Trophoblast cell (in vitro differentiated cells and primary cell): ENCODE data around the gene RBMS1.

Experiments used
- DNase-seq, 2 donors: peaks; one replicate each; pipeline ENCODE4 v3.0.0-alpha.2; 2016
- H2AFZ ChIP-seq: 2 replicates; pipeline ENCODE4 v1.6.1; 2013; ENCODE audit warnings: low read length, moderate library complexity, mild to moderate bottlenecking; ENCODE audit not compliant: insufficient read depth, poor library complexity
- H2AK5ac ChIP-seq: 2 replicates; pipeline ENCODE4 v1.6.1; 2013; ENCODE audit warnings: mild to moderate bottlenecking, low read length
- H2BK120ac ChIP-seq: 2 replicates; pipeline ENCODE4 v1.6.1; 2013; ENCODE audit warnings: low read length, mild to moderate bottlenecking, moderate library complexity; ENCODE audit not compliant: insufficient read depth, poor library complexity
- H2BK12ac ChIP-seq: 2 replicates; pipeline ENCODE4 v1.6.1; 2013; ENCODE audit warnings: mild to moderate bottlenecking, low read length, moderate library complexity
- H2BK5ac ChIP-seq: 2 replicates; pipeline ENCODE4 v1.6.1; 2013; ENCODE audit warnings: low read length, low read depth, moderate library complexity, mild to moderate bottlenecking; ENCODE audit not compliant: poor library complexity
- H3K14ac ChIP-seq: 2 replicates; pipeline ENCODE4 v1.6.1; 2013; ENCODE audit warnings: mild to moderate bottlenecking, low read length
- H3K18ac ChIP-seq: 2 replicates; pipeline ENCODE4 v1.6.1; 2013; ENCODE audit warnings: mild to moderate bottlenecking, low read length
- H3K23ac ChIP-seq: 2 replicates; pipeline ENCODE4 v1.6.1; 2013; ENCODE audit warnings: low read length
- H3K27ac ChIP-seq: 2 replicates; pipeline ENCODE4 v1.5.1; 2013; ENCODE audit warnings: low read depth, mild to moderate bottlenecking, inconsistent platforms, low read length, moderate library complexity
- H3K27me3 ChIP-seq: 2 replicates; pipeline ENCODE4 v1.6.1; 2013; ENCODE audit warnings: inconsistent platforms, mild to moderate bottlenecking, low read length, moderate library complexity; ENCODE audit not compliant: insufficient read depth
- H3K36me3 ChIP-seq, 2 experiments: 1 replicate in 1 of 2; 2 replicates in 1 of 2; pipeline ENCODE4 v1.6.1; 2013; ENCODE audit warnings: low read length in 2 of 2, mild to moderate bottlenecking in 2 of 2, moderate library complexity in 1 of 2; ENCODE audit not compliant: insufficient read depth in 2 of 2, control insufficient read depth in 1 of 2
- H3K4ac ChIP-seq: 2 replicates; pipeline ENCODE4 v1.6.1; 2013; ENCODE audit warnings: low read depth, mild to moderate bottlenecking, low read length, moderate library complexity
- H3K4me1 ChIP-seq, 2 experiments: 1 replicate in 1 of 2; 2 replicates in 1 of 2; pipeline ENCODE4 v1.6.1; 2013; ENCODE audit warnings: low read length in 2 of 2, mild to moderate bottlenecking in 2 of 2, moderate library complexity in 1 of 2; ENCODE audit not compliant: insufficient read depth in 2 of 2, control insufficient read depth in 1 of 2
- H3K4me2 ChIP-seq: 2 replicates; pipeline ENCODE4 v1.6.1; 2013; ENCODE audit warnings: inconsistent platforms, mild to moderate bottlenecking, low read length, moderate library complexity
- H3K4me3 ChIP-seq: 2 replicates; pipeline ENCODE4 v1.5.1; 2013; ENCODE audit warnings: mild to moderate bottlenecking, low read depth, low read length, inconsistent platforms
- H3K79me1 ChIP-seq: one replicate; pipeline ENCODE4 v1.6.1; 2013; ENCODE audit warnings: low read length
- H3K79me2 ChIP-seq: 2 replicates; pipeline ENCODE4 v1.6.1; 2013; ENCODE audit warnings: low read length, mild to moderate bottlenecking; ENCODE audit not compliant: control insufficient read depth, insufficient read depth, poor library complexity
- H3K9ac ChIP-seq: 2 replicates; pipeline ENCODE4 v1.6.1; 2013; ENCODE audit warnings: mild to moderate bottlenecking, low read length
- H3K9me3 ChIP-seq: 2 replicates; pipeline ENCODE4 v1.6.1; 2013; ENCODE audit warnings: low read depth, mild to moderate bottlenecking, control low read depth, inconsistent platforms, low read length; ENCODE audit not compliant: insufficient read depth
- H4K12ac ChIP-seq: 2 replicates; pipeline ENCODE4 v1.6.1; 2013; ENCODE audit warnings: low read depth, mild to moderate bottlenecking, low read length, moderate library complexity
- H4K8ac ChIP-seq: 2 replicates; pipeline ENCODE4 v1.6.1; 2013; ENCODE audit warnings: low read depth, mild to moderate bottlenecking, low read length, moderate library complexity
- H4K91ac ChIP-seq: one replicate; pipeline ENCODE4 v1.6.1; 2013; ENCODE audit warnings: low read depth, mild to moderate bottlenecking, low read length, moderate library complexity
- WGBS: extraction: QIAGEN DNeasy Blood & Tissue Kit; methylation state at CpG from one replicate; pipeline ENCODE4 v1.1.7; 2013; ENCODE audit warnings: missing lambda C conversion rate; ENCODE audit not compliant: insufficient read length, insufficient coverage; ENCODE audit errors: extremely low coverage; 5-methylcytosine and 5-hydroxymethylcytosine counted together

Gene RBMS1

DNA sequence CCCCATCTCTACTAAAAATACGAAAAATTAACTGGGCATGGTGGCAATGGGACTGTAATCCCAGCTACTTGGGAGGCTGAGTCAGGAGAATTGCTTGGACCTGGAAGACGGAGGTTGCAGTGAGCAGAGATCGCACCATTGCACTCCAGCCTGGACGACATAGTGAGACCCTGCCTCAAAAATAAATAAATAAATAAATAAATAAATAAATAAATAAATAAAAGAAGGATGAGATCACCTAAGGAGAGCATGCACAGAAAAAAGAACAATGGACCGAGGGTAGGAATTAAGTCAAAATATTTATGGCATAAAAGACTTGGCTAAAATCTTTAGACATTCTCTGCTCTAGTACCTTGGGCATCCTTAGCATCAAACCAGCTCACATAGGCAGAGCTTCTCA lies 8.9 kb upstream of the RBMS1 start:
- no peaks in the 10 kb centered on the region for H3K36me3 ChIP-seq
- no peak overlapping the region for H3K18ac ChIP-seq
- H3K27me3 ChIP-seq, result no peaks in the 10 kb centered on the region
- no peak for DNase-seq
- H3K9me3 ChIP-seq, result no peaks in the 10 kb centered on the region
- WGBS, result no CpG with 5 or more reads among the region's 5 CpGs
- H2AFZ ChIP-seq, result no peak overlapping the region
- H3K4me2 ChIP-seq, result no peak overlapping the region
- no peak overlapping the region for H3K4me3 ChIP-seq
- no peak overlapping the region for H4K91ac ChIP-seq
- peaks cover 0 to 2% of the 10 kb centered on the region in 2 experiments for H3K4me1 ChIP-seq
- H2BK120ac ChIP-seq, result no peak overlapping the region
- no peak overlapping the region for H2BK12ac ChIP-seq
- peaks cover 6% of the 10 kb centered on the region for H3K79me1 ChIP-seq
- no peak overlapping the region for H4K12ac ChIP-seq
- no peak overlapping the region for H3K23ac ChIP-seq
- no peak overlapping the region for H4K8ac ChIP-seq
- H3K9ac ChIP-seq, result no peak overlapping the region
- H2BK5ac ChIP-seq, result no peak overlapping the region
- no peak overlapping the region for H2AK5ac ChIP-seq
- peaks cover 2% of the 10 kb centered on the region for H3K79me2 ChIP-seq
- H3K27ac ChIP-seq, result no peak overlapping the region
- no peak overlapping the region for H3K4ac ChIP-seq
- no peak overlapping the region for H3K14ac ChIP-seq

DNA sequence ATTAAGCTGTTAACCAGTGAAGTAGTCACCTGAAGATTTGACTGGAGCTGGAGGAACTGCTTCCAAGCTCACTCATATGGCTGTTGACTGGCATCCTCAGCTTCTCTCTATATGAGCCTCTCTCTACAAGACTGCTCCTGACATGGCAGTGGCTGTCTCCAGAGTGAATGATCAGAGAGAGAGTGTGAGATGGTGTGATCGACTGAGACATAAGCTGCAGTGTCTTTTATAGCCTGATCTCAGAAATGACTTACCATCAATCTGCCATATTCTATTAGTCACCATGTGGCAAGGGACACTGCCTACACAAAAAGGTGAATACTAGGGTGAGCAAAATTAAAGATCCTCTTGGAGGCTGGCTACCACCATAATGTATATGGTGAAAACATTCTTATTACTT lies 7.8 kb upstream of the RBMS1 start:
- Histone ChIP-seq H2AK5ac (no peak overlapping the region), H4K91ac (no peak overlapping the region), H3K4me2 (no peak overlapping the region), H3K14ac (no peak overlapping the region), H3K79me1 (peaks cover 3% of the 10 kb centered on the region), H4K8ac (no peak overlapping the region), H3K9me3 (no peaks in the 10 kb centered on the region), H3K27ac (no peak overlapping the region), H3K4ac (no peak overlapping the region), H2AFZ (no peak overlapping the region), H4K12ac (no peak overlapping the region), H3K4me3 (no peak overlapping the region), H2BK120ac (no peak overlapping the region), H3K4me1 (no peaks in the 10 kb centered on the region), H2BK5ac (no peak overlapping the region), H3K18ac (no peak overlapping the region), H3K9ac (no peak overlapping the region), H3K27me3 (no peaks in the 10 kb centered on the region), H3K36me3 (no peaks in the 10 kb centered on the region), H2BK12ac (no peak overlapping the region), H3K79me2 (no peaks in the 10 kb centered on the region), H3K23ac (no peak overlapping the region)
- DNase-seq, result no peak
- WGBS, result no CpG with 5 or more reads among the region's 1 CpG

DNA sequence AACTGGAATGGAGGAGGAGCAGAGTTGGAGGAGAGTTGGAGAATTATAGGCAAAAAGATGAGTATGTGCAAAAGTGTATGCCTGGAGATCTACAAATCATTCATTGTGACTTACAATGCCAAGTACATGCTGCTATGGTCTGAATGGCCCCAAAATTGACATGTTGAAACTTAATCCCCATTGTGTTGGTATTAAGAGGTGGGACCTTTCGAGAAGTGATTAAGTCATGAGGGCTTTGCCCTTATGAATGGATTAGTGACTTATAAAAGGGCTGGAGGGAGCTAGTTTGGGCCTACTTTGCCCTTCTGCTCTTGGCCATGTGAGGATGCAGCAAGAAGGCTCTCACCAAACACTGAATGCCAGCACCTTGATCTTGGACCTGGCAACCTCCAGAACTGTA lies 6.3 kb upstream of the RBMS1 start:
- H2BK5ac ChIP-seq, result no peak overlapping the region
- H2AFZ ChIP-seq, result no peak overlapping the region
- no peak overlapping the region for H3K4me3 ChIP-seq
- no peaks in the 10 kb centered on the region for H3K9me3 ChIP-seq
- H3K4me2 ChIP-seq, result no peak overlapping the region
- no peaks in the 10 kb centered on the region for H3K4me1 ChIP-seq
- H3K27ac ChIP-seq, result no peak overlapping the region
- no peak overlapping the region for H4K8ac ChIP-seq
- no peak overlapping the region for H2AK5ac ChIP-seq
- H4K12ac ChIP-seq, result no peak overlapping the region
- peaks cover 3% of the 10 kb centered on the region for H3K79me1 ChIP-seq
- H3K18ac ChIP-seq, result no peak overlapping the region
- H4K91ac ChIP-seq, result no peak overlapping the region
- DNase-seq, result no peak
- H3K27me3 ChIP-seq, result no peaks in the 10 kb centered on the region
- H2BK12ac ChIP-seq, result no peak overlapping the region
- no peak overlapping the region for H2BK120ac ChIP-seq
- H3K9ac ChIP-seq, result no peak overlapping the region
- no peaks in the 10 kb centered on the region for H3K79me2 ChIP-seq
- H3K4ac ChIP-seq, result no peak overlapping the region
- H3K23ac ChIP-seq, result no peak overlapping the region
- H3K36me3 ChIP-seq, result no peaks in the 10 kb centered on the region
- no CpG with 5 or more reads among the region's 1 CpG for WGBS
- H3K14ac ChIP-seq, result no peak overlapping the region

DNA sequence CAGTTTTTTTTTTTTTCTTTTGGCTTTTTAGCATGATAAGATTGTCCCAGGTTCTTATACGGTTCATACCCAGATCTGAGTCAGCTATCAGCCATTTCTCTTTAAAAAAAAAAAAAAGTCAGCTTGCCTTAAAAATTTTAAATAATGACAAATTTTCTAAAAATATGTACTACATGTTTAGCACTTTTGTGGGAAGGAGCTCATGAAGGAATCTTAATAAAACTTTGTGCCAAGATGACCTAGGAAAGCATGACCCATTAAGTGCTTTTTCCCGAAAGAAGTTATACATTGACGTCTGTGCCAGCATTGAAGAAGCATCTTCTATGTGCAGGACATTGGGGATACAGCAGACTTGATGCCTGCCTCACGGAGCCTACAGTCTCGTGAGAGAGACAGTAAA lies 4.5 kb upstream of the RBMS1 start:
- H3K4me3 ChIP-seq, result no peak overlapping the region
- no peak overlapping the region for H2BK120ac ChIP-seq
- H2BK12ac ChIP-seq, result no peak overlapping the region
- no peaks in the 10 kb centered on the region for H3K9me3 ChIP-seq
- H3K23ac ChIP-seq, result no peak overlapping the region
- no peak overlapping the region for H3K14ac ChIP-seq
- no peak for DNase-seq
- no peak overlapping the region for H3K18ac ChIP-seq
- H3K4me2 ChIP-seq, result no peak overlapping the region
- no peak overlapping the region for H2AK5ac ChIP-seq
- no peak overlapping the region for H2BK5ac ChIP-seq
- H3K36me3 ChIP-seq, result no peaks in the 10 kb centered on the region
- peaks cover 11% of the 10 kb centered on the region for H3K79me1 ChIP-seq
- H4K91ac ChIP-seq, result no peak overlapping the region
- H3K79me2 ChIP-seq, result peaks cover 7% of the 10 kb centered on the region
- no peak overlapping the region for H3K4ac ChIP-seq
- H4K8ac ChIP-seq, result no peak overlapping the region
- H3K4me1 ChIP-seq, result peaks cover 0 to 3% of the 10 kb centered on the region in 2 experiments
- no peak overlapping the region for H3K27ac ChIP-seq
- no peaks in the 10 kb centered on the region for H3K27me3 ChIP-seq
- no peak overlapping the region for H3K9ac ChIP-seq
- no peak overlapping the region for H2AFZ ChIP-seq
- no peak overlapping the region for H4K12ac ChIP-seq
- WGBS, result no CpG with 5 or more reads among the region's 5 CpGs
